Nucleus accumbens (tissue), 56 donors: Measurements from ENCODE around the gene GPR21.
A peak's percentile ranks its signal among the peaks of the same experiment; 100 is the strongest.

Experiments used
- DNase-seq, 56 donors: peaks; one replicate each; lab custom pipeline; 2025; lab: John Stamatoyannopoulos, UW

GPR21 gene, protein sequence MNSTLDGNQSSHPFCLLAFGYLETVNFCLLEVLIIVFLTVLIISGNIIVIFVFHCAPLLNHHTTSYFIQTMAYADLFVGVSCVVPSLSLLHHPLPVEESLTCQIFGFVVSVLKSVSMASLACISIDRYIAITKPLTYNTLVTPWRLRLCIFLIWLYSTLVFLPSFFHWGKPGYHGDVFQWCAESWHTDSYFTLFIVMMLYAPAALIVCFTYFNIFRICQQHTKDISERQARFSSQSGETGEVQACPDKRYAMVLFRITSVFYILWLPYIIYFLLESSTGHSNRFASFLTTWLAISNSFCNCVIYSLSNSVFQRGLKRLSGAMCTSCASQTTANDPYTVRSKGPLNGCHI

DNA sequence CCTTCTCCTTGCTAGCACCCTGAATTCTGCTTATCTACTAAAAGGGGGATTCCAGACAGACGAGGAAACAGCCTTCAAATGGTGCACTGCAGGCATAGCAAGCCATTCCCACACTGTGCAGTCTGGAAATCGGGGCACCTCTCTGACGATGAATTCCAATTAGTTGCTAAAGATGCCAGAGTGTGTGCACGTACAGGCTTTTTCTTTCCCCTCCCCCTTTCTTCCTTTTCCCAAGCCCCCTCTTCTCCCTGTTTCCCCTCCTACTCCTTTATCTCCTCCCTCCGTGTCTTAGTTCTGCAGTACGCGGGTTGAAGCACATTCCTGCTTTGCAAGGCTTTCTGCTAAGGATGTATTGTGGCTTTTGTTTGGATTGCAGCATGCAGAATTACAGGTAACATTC is at the start of gene GPR21:
TSS of gene GPR21 (plus strand) at position 316 of the 400 bp plus-strand sequence. CDS start 900 bp downstream, outside the sequence.
- peak in 20 of 56 donors; percentile 1 to 60 (median 33) for DNase-seq

DNA sequence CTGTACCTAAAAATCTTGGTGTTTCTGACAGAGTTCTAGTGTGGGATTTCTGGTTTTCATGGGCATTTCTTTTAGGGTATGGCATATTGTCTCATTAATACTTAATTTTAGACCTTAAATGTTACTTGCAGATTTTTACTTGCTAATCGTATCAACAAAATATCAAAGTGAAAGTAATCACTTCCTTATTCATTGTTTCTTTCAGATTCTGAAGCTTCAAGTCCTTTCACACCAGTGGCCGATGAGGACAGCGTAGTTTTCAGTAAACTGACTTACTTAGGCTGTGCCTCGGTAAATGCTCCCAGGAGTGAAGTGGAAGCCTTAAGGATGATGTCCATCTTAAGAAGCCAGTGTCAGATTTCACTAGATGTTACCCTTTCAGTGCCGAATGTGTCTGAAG is 47.5 kb upstream of the GPR21 start:
- no peak for DNase-seq

DNA sequence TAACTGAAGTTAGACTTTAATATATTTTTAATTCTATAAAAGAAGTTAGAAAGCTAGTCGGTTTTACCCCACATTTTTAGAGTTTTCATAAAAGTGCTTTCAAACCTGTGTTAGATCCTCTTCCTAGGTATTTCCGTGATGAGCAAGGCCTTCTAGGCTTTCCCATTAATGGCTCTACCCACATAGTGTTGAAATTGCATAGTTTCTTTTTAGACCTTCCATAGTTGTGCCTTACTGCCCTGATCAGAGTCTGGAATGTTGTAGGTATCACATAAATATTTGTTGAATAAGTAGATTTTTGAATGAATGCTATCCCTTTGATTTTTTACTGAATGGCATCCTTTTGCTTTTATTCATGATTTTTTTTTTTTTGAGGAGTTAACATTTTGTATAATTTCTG is 45.3 kb upstream of the GPR21 start:
- DNase-seq: no peak

DNA sequence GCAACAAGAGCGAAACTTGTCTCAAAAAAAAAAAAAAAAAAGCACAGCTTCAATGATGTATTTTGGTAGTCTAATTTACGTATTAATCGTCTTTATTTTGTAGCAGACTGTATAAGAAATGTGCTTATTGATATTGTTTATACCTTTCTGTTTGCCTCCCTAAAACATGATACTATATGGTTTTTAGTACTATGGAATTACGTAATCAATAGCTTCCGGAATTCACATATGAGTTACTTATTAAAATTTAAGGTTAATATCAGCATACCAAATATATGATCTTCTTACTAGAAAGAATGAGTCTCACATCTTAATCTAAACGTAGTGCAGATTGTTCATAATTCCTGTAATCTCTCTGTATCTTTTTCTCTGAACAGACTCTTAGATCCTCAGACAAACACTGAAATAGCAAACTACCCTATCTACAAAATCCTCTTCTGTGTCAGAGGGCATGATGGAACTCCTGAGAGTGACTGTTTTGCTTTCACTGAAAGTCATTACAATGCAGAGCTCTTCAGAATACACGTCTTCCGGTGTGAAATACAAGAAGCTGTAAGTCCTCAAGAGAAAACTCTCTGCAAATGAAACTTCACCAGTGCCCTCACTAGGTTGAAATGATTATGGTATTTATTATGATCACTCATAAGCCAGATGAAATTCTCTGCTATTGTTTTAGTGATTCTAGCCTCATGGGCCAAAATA is 44.4 kb upstream of the GPR21 start:
- no peak for DNase-seq

DNA sequence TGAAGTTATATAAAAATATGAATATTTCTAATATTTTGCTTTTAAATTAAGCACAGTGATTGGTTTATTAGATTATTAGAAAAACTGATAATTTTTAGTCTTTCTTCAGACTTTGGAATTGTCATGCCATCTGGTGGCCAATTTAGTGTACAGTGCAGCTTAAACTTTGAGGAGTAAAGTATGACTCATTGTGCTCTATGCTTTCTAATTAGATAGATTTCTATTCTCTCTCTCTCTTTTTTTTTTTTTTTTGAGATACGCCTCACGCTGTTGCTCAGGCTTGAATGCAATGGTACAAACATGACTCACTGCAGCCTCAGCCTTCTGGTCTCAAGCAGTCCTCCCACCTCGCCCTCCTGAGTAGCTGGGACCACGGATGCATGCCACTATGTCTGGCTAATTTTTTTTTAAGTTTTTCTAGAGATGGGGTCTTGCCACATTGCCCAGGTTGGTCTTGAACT is 42.1 kb upstream of the GPR21 start:
- DNase-seq: peak in 14 of 56 donors; percentile 3 to 30 (median 18)

DNA sequence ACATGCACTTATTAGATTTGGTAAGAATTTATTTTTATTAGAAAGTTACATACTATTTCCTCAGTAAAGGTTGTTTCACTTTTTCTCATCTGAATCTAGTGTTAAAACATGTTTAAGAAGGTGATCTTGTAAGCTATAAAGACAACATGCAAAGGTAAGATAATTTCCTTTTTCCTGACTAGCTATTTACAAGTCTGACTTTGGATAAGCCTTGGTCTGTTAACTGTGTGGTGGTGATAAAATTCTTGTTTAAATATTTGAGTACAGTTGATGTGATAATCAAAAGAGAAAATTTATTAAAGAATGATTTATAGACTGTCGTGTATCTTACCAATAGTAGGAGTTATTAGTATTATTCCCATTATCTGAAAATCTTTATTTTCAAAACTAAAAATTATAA is 36.9 kb upstream of the GPR21 start:
- no peak for DNase-seq

DNA sequence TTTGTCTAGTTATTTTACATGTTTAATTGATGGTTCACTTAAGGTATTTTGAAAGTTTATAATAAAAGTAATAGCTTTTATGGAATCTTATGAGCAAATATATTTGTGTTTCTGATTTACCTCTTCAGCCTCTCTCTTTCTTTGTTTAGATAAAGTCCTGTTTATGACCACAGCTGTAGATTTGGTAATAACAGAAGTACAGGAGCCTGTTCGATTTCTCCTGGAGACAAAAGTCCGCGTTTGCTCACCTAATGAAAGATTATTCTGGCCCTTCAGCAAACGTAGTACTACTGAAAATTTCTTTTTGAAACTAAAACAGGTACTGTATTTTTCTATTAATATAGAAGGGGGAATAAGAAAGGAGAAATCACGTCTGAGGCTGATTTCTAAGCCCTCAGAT is 35.0 kb upstream of the GPR21 start:
- no peak for DNase-seq

DNA sequence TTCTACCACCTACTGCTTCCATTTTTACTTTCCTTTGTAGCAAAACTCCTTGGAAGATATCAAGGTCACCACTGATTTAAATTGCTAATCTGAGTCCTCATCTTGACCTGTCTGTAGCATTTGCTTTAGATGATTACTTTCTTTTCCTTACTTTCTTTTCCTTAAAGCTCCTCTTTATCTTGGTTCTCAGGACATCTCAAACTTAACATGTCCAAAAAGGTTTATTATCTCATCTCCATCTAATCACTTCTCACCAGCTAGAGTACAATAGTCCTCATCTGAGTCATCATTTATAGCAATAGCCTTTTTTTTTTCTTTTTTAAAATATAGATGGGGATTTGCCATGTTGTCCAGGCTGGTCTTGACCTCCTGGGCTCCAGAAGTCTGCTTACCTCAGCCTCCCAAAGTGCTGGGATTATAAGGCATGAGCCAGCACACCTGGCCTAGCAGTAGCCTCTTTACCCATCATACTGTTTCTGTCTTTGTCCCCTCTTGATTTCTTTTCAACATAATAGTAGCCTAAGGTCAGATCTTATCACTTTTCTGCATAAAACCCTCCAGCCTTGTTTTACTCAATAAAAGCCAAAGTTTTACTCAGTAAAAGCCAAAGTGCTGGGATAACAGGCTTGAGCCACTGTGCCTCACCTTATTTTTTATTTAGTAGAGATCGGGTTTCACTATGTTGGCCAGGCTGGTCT is 32.9 kb upstream of the GPR21 start:
- DNase-seq: no peak

DNA sequence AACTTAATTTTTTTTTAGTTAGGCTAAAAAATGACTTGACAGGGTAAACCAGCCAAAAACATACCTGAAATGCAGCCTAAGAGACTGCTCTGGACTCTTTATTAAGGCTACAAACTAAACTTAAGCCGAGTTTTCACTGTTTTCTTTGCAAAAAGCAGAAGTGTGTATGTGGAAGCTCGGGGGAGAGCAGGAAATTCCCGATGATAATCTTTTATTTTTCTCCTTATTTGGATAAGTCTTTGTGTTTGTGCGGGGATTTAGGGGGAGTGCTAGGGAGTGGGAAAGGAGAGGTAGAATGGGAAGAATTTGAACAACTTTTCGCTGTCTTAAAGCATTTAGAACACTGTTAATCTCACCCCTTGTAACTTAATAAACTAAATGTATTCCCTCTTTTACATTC is 30.7 kb upstream of the GPR21 start:
- DNase-seq: no peak

DNA sequence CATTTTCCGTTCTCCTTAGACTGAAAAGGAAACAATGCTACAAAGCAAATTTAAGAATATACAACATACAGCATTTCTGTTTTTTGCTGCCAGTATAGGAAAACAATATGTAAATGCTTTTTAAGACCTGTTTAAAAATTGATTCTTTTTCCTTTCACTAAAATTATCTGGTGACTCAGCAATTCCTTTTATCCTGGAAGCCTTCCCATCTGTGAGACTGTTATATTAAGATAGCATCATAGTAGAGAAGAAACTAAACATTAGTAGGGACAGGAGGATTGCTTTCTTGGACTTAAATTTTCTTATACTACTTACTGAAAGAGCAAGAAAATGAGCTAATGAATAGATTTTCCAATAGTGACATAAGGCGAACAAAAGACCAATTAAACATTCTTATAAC is 30.0 kb upstream of the GPR21 start:
- DNase-seq: no peak

DNA sequence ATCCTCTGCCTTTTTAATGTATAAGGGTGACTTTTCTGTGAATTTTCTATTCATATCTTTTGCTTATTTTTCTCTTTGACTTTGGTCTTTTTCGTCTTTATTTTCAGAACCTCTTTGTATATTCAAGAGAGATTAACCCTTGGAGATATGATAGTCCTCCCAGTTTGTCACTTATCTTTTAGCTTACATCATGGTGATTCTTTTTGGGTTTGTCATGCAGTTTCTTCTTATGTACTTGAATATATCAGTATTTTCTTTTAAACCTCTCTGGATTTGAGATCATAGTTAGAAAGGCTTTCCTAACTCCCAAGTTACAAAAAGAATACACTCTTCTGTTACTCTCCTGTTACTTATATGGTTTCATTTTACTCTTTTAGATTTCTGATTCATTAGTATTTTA is 27.5 kb upstream of the GPR21 start:
- DNase-seq: no peak

DNA sequence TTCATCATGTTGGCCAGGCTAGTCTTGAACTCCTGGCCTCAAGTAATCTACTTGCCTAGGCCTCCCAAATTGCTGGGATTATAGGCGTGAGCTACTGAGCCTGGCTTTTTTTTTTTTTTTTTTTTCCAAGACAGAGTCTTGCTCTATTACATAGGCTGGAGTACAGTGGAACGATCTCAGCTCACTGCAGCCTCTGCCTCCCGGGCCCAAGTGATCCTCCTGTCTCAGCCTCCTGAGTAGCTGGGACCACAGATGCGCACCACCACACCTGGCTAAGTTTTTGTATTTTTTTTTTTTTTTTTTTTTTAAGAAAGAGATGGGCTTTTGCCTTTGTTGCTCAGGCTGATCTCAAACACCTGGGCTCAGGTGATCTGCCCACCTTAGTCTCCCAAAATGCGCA is 26.2 kb upstream of the GPR21 start:
- DNase-seq: no peak

DNA sequence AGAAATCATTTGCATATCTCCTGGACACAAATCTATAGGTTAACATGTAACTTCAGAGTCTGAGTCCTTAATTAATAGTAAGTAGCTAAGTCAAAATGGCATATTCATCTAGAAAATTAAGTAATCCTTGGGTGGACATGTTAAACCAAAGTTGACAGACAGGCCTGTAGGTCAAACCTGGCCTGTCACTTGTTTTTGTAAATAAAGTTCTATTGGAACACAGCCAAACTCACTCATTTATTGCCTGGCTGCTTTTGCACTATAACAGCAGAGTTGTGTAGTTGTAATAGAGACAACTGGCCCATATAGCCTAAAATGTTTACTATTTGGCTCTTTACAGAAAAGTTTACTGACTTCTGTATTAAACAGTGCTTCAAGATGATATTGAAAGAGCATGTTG is 24.6 kb upstream of the GPR21 start:
- no peak for DNase-seq

DNA sequence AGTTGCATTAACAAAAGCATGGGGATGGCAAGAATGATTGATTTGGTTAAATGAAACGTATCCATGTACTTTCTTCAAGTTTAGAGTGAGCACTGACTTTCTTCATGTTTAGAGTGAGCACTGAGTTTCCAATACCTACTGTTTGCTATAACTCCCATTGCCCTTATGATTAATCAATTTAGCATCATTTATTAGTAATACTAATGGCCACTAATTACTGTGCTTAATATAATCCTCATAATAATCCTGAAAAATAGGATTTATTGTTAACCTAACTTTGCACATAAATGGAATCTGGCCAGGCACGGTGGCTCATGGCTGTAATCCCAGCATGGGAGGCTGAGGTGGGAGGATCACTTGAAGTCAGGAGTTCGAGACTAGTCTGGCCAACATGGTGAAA is 22.1 kb upstream of the GPR21 start:
- DNase-seq: no peak

DNA sequence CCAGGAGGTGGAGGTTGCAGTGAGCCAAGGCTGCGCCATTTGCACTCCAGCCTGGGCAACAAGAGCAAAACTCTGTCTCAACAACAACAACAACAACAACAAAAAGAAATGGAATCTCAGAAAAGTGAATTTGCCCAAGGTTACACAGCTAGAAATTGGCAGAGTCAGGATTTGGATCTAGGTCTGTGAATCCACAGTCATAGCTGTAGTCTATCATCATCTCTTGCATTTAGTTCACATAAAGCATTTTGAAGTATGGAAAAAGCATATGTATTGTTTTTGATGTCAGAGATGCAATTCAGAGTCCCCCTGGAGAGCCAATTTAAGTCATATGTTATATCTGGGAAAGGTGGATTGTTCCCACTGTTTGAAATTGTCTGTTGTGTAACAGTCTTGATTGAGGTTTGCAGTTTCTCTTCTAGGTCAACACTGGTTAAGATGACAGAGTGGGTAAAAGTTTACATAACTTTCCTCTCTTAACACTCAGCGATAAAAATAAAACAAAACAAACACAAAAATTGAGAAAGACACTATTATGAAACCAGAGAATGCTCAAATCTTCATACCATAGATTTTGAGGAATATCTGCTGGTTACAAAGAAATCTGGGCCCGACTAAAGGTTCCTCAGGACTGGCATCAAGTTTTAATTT is 21.5 kb upstream of the GPR21 start:
- no peak for DNase-seq

DNA sequence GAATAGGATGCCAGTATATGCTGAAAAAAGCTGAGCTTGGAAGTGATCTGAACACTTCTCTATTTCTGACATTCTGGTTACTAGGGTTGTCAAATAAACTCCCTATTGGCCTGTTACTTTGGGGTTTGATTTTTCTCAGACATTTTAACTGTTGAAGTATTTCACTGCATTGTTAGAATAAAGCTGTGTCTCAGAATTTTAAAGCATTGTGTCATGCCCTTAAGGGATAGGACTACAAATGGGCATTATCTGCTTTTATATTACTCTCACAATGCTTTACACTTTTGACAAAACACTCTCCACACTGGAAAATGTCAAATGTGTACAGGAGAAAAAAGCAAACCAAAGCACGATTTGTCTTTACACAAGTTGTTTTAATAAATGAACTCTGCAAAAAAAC is 16.8 kb upstream of the GPR21 start:
- DNase-seq: no peak

DNA sequence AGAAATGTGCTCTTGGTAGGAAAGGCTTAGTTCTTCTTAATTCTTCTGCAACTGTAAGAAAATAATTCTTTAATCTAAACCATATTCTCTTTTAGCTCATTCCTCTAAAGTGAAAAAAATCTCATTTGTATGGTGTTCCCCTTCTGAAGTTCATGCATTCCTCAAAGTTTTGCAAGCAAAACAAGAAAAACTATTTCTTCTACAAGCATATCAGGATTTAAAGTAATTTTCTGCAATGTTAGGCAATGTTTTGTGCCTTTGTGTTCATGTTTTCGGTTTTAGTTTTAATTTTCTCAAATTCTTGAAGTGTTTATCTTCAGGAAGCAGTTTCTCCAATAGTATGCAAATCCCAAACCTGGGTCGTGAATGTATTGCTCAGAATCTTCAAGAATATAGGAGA is 12.7 kb upstream of the GPR21 start:
- no peak for DNase-seq

DNA sequence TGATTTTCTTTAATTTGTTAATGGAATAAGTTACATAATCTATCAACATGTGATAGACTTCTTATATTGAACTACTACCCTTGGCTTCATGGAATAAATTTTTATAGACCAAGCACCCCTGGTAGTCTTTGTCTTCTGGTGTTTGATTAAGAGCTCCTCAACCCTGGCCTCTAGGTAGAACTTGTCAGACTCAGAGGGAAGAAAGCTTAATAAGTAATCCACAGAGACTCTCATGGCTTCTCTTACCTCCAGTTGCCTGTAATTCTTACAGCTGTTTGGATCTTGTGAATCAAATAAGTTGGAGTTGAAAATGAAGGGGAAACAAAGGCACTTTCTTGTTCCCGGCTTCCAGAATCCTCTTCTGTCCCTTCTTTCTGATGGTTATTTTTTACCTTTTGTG is 7.0 kb upstream of the GPR21 start:
- no peak for DNase-seq

DNA sequence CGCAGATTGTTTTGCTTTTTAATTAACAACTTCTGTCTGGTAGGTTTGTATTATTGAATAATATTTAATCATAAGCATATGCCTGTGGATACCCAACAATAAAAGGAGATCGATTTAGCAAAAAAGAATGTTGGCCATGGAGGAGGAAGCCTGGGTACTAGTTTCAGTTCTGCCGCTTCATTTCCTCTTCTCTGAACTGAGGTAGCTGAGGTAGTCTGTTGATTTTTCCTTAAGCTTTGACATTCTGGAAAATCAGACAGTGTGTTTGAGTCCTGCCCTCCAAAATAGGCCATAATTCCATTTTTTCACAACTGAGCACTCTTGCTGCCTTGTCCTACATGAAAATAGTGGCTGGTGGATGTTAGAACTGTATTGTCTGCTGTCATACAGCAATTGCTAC is 6.0 kb upstream of the GPR21 start:
- no peak for DNase-seq

DNA sequence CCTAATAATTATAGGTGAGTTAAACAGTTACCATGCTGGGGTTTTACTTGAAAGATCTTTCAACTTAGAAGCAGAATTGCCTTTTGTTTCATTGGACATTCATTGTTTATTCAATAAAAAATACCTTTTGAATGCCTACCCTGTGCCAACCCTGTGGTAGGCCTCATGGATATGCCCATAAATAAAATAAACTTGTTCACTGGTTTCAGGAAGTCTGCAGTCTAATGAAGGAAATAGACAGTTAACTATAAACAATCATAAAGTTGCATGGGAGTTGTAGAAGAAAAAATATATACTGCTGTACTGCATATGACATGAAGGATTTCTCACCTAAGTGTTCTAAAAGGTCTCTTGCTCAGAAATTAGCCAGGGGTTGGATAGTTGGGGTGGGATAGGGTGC is 5.3 kb upstream of the GPR21 start:
- DNase-seq: no peak

DNA sequence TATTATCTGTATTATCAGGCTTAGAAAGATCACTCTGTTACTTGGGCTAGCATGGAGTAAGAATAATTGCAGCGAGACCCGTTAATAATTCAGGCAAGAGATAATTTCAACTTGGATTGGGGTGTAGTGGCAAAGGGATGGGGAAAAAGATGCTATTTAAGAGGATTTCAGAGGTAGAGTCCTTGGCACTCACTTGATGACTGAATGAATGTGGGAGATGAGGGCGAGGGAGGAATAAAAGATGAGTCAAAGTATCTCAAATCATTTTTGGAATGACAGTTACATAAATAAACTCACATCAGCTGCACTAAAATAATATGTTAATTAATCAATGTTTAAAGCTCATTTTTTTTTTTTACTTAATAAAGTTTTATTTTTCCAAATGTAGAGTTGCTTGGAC is 4.5 kb upstream of the GPR21 start:
- no peak for DNase-seq
